Measurements from ENCODE around the gene CDH4.

The CDH4 gene

DNA sequence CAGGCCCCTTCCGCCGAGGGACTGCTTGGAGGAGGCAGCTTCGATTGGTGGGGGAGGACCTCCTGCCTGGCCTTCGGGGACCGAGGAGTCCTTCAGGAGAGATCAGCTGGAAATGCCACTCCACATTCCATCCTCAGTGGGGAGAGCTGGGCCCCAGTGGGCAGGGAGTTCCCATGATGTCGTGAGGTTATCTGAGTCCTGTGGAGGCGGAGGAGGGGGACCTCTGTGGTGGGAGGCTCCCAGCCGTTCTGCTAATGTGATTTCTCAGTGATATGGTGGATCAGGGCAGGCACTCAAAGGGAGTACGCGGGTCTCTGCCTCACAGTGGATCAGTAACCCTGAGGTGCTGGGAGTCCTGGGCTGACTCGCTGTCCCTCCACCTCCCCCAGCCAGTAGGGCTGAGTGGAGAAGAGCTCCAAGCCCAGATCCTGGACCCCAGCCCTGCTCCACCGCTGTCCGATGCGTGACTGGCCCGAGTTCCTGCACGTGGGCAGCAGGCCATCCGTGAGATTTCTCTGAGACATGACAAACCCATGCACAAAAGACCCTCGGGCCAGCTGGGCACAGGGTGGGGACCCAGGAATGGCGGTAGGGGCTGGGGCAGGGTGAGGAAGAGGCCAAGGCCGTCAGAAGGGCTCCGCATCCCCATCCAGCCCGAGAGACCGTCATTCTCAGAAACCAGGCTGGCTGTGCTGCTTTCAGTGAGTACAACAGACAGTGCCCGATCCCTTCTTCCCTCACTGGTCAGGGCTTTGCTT lies 617.9 kb downstream of the CDH4 start:
- no peak for DNase-seq (ENCODE audit: low spot score)

- no peak for DNase-seq (ENCODE audit: low spot score)
Observed at GRCh38 chr20:61871160-61871559, 619.1 kb downstream of the CDH4 start.

- DNase-seq (ENCODE audit: low spot score) = no peak
Observed at GRCh38 chr20:61871913-61872312, 619.9 kb downstream of the CDH4 start.

- no peak for DNase-seq (ENCODE audit: low spot score)
Observed at GRCh38 chr20:61872371-61872900, 620.4 kb downstream of the CDH4 start.

GRCh38 chr20:61873651-61874420 lies 621.8 kb downstream of the CDH4 start:
- no peak for DNase-seq (ENCODE audit: low spot score)

- peak; percentile 59 for DNase-seq (ENCODE audit: low spot score)
Observed at GRCh38 chr20:61874421-61875068, 622.5 kb downstream of the CDH4 start.

GRCh38 chr20:61875221-61875885 lies 623.3 kb downstream of the CDH4 start:
- no peak for DNase-seq (ENCODE audit: low spot score)

DNA sequence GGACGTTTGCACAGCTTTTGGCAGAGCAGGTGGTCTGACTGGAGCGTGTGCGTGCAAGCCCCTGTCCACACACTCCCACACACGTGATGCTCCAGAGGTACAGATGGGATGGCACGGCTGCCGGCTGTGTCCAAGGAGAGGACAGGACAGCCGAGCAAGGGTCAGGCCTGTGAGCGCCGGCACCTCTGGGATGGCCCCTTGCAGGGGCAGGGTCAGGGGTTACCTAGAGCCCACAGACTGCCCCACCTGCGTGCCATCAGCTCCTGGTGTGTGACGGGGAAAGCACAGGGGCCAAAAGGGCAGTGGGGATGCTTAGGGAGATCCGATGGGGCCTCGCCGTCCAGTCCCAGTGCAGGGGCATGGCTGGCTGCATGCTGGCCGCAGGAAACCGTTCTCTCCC lies 623.9 kb downstream of the CDH4 start:
- DNase-seq (ENCODE audit: low spot score) = no peak

DNA sequence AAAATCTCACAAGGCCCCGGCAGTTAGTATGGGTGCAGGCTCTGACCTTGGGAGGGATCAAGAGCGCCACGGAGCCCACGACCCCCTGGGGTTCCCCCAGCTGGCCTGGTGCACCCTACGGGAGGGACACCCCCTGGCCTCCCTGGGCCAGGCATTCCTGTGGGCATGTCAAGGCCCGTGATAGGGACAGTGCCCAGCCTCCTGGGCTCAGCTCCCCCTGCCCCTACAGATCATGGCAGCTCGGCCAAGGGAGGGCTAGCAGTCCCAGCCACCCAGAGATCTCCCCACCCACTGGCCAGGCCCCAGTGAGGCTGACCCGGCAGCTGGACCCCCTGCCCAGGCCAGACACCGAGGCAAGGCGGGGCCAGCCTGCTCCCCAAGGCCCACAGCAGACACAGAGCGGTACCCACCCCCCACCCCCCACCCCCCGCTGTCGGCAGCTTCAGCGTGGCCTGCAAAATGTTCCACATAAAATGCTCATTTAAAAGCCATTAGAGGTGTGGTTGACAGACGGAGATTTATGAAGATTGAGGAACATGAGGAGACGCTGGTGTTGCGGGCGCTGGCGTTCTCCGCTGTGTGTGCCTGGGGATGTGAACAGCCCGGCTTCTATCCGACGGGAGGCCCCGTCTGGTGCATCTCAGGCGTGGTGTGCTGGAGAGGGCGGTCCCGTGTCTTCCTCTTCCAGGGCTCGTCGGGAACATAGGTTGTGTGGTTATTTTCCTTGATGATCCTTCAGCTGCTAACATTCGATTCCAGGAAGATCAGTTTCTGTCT lies 625.1 kb downstream of the CDH4 start:
- no peak for DNase-seq (ENCODE audit: low spot score)

GRCh38 chr20:61877776-61878477 lies 625.9 kb downstream of the CDH4 start:
- DNase-seq (ENCODE audit: low spot score) = no peak

DNA sequence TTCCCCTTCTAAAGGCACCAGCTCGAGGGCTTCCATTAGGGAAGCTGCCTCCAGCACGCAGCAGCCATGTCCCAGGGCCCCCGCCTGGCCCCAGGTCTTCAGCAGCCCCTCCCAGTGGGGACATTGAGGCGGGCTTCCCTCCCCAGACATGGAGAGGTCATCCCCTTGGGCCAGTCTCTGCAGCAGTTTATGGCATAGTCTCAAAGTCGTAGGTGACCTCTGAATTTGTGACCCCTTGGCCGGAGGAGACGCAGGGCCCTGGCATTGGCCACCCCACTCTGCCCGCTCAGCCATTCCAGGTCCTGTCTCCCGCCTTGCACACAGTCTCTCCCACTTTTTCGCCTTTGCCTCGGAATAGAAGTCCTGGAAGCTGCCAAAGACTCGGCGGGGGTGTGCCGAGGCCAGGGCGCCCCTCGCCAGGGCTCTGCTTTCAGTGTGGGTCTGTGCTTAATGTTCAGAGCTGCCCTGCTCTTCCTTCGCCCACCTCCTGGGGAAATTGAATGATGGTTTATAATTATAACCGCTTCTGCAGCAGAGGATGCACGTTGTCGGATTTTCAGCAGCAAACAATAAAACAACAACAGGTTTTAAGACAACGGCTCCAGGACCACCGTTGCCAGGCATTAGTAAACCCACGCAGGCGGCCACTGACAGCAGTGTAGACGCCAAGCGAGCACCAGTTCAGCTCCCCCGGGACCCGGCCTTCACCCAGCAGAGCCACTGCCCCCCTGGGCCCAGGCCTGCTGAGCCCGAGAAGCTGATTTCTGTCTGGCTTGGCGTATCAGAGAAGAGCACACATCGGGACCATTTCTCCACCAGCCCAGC lies 626.6 kb downstream of the CDH4 start:
- DNase-seq (ENCODE audit: low spot score) = no peak

DNA sequence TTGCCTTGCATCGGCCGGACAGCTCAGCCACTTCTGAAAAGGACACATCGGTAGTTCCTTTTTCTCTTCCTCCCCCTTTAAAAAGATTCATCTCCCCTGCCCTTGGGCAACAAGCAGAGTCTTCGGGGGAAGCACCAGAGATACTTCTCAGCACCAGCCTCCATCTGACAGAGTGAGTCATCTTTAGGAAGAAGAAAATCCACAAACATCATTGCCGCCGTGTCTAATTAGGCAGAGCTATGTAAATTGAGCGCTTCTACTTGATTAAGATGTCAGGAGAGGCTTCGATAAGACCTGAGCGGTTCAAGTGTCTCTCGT lies 627.2 kb downstream of the CDH4 start:
- DNase-seq (ENCODE audit: low spot score) = no peak

DNA sequence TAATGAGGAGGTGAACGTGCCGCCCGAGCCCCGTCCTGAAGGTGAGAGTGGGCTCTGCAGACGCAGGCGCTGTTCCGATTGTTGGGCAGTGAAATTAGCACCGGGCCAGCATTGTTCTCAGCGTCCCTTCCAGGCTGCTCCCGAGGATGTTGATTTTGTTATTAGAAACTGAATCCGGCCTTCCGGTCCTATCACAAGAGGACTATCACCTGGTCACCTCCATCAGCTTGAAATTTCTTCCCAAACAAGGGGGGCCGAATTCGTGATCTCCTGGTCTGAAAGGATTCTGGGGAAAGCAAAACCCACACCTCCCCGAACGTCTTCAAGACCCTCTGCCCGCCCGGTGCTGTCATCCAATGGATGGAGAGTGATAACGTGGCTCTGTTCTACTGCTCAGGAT lies 627.6 kb downstream of the CDH4 start:
- DNase-seq (ENCODE audit: low spot score) = no peak

- no peak for DNase-seq (ENCODE audit: low spot score)
Observed at GRCh38 chr20:61880706-61881105, 628.6 kb downstream of the CDH4 start.

GRCh38 chr20:61881416-61881815 lies 629.4 kb downstream of the CDH4 start:
- no peak for DNase-seq (ENCODE audit: low spot score)

- no peak for DNase-seq (ENCODE audit: low spot score)
Observed at GRCh38 chr20:61881861-61882260, 629.8 kb downstream of the CDH4 start.

DNA sequence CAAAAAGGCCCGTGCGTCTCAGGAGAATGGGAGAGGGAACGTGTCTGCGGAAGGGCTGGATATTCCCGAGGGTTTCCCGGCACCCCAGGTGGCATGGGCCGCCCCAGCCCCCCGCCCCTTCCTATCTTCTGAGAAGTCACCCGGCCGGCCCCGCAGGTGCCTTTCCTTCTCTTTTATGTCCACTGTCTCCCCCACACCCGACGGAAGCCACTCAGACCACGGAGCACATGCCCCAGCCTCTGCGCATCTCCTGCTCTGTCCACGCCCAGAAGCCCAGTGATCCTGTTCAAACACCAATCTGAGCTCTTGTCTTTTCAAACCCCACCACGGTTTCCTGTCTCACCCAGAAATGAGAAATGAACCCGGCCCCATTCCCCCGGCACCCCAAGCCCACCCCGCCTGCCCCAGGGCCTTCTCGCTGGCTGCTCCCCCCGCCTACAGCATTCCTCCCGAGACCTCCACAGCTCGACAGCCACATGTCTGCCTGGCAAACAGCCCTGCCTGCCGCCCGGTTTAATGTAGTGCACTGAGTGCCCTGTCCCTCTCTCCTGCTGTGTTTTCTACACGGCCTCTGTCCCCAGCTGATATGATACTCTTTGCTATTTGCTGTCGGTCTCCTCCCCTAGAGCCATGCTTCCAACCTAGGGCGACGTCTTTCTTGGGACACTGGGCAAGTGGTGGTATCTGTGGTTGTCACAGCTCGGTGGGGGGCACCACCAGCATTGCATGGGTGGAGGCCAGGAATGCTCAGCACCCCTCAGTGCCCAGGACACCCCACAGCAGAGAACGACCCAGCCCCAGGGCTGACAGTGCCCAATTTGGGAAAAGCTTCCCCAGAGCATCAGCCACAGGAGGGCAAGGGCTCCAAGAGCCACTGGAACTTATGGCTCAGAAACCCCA lies 630.9 kb downstream of the CDH4 start:
- no peak for DNase-seq (ENCODE audit: low spot score)

- no peak for DNase-seq (ENCODE audit: low spot score)
Observed at GRCh38 chr20:61883857-61884393, 631.9 kb downstream of the CDH4 start.
